Mesendoderm (in vitro differentiated cells): ENCODE results near the gene SRP14.

Source experiments
- DNase-seq: peaks from one replicate; pipeline ENCODE4 v3.0.0; 2013
- H2AK5ac ChIP-seq: 2 replicates; pipeline ENCODE4 v1.6.1; 2013; ENCODE audit warnings: low read length, inconsistent platforms
- H2BK120ac ChIP-seq: 2 replicates; pipeline ENCODE4 v1.6.1; 2013; ENCODE audit warnings: low read depth, mild to moderate bottlenecking, low read length, moderate library complexity, mixed read lengths
- H2BK15ac ChIP-seq: replicated peaks from 2 replicates; pipeline ENCODE4 v1.6.1; 2013; ENCODE audit warnings: low read depth, mild to moderate bottlenecking, moderate library complexity
- H2BK5ac ChIP-seq: 2 replicates; pipeline ENCODE4 v1.6.1; 2013; ENCODE audit warnings: low read length, inconsistent platforms
- H3K18ac ChIP-seq: 2 replicates; pipeline ENCODE4 v1.6.1; 2013; ENCODE audit warnings: mild to moderate bottlenecking, low read length, mixed read lengths
- H3K23ac ChIP-seq: one replicate; pipeline ENCODE4 v1.6.1; 2013; ENCODE audit warnings: low read length
- H3K27ac ChIP-seq: 2 replicates; pipeline ENCODE4 v1.5.1; 2013; ENCODE audit warnings: low read depth, mild to moderate bottlenecking, inconsistent platforms, low read length, moderate library complexity
- H3K27me3 ChIP-seq: 2 replicates; pipeline ENCODE4 v1.6.1; 2013; ENCODE audit warnings: low read length, control low read depth, mild to moderate bottlenecking, inconsistent platforms; ENCODE audit not compliant: insufficient read depth, poor library complexity
- H3K36me3 ChIP-seq: 2 replicates; pipeline ENCODE4 v1.6.1; 2013; ENCODE audit warnings: low read length, inconsistent platforms; ENCODE audit not compliant: control insufficient read depth, insufficient read depth
- H3K4ac ChIP-seq: one replicate; pipeline ENCODE4 v1.6.1; 2013; ENCODE audit warnings: low read depth, mild to moderate bottlenecking, low read length, moderate library complexity
- H3K4me1 ChIP-seq: 2 replicates; pipeline ENCODE4 v1.6.1; 2013; ENCODE audit warnings: low read depth, low read length, inconsistent platforms; ENCODE audit not compliant: control insufficient read depth
- H3K4me2 ChIP-seq: 2 replicates; pipeline ENCODE4 v1.6.1; 2013; ENCODE audit warnings: low read length
- H3K4me3 ChIP-seq: 2 replicates; pipeline ENCODE4 v1.5.1; 2013; ENCODE audit warnings: mild to moderate bottlenecking, low read length
- H3K56ac ChIP-seq: one replicate; pipeline ENCODE4 v1.6.1; 2013; ENCODE audit warnings: low read length
- H3K79me1 ChIP-seq: 2 replicates; pipeline ENCODE4 v1.6.1; 2013; ENCODE audit warnings: low read length, inconsistent platforms
- H3K79me2 ChIP-seq: 2 replicates; pipeline ENCODE4 v1.6.1; 2013; ENCODE audit warnings: mild to moderate bottlenecking, low read length; ENCODE audit not compliant: control insufficient read depth, insufficient read depth
- H3K9ac ChIP-seq: 2 replicates; pipeline ENCODE4 v1.6.1; 2013; ENCODE audit warnings: low read length, inconsistent platforms
- H4K5ac ChIP-seq: one replicate; pipeline ENCODE4 v1.6.1; 2013; ENCODE audit warnings: low read length
- H4K8ac ChIP-seq: one replicate; pipeline ENCODE4 v1.6.1; 2013; ENCODE audit warnings: low read depth, mild to moderate bottlenecking, control low read depth, low read length, moderate library complexity
- WGBS: extraction: QIAGEN DNeasy Blood & Tissue Kit; methylation state at CpG from one replicate; pipeline ENCODE4 v1.1.7; 2013; ENCODE audit warnings: low lambda C conversion rate, missing lambda C conversion rate; ENCODE audit not compliant: insufficient coverage; ENCODE audit errors: extremely low coverage; 5-methylcytosine and 5-hydroxymethylcytosine counted together

The SRP14 gene

DNA sequence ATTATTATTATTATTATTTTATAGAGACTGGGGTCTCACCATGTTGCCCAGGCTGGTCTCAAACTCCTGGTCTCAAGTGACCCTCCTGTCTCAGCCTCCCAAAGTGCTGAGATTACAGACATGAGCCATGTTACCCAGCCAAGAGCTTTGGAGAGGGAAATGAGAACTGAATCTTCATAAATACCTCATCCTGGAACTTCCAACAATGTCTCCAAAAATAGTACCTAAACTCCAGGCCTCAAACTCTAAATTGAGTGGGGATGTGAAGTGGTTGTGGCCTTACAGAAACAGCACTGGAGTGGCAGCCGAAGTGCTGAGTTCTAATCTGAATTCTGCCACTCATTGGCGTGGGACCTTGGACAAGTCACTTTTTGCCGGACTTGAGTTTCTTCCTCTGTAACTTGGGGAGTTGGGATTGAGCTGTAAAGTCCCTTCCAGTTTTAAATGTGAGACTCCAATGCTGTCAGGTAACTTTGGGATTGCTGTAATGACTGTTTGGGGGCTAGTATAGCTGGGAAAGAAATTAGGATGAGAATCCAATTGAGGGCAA, 10.0 kb upstream of the SRP14 start:
- no peak overlapping the region for H3K4me2 ChIP-seq
- no peaks in the 10 kb centered on the region for H3K27me3 ChIP-seq
- H4K8ac ChIP-seq, result no peak overlapping the region
- H2BK5ac ChIP-seq, result no peak overlapping the region
- H3K4ac ChIP-seq, result no peak overlapping the region
- no peak overlapping the region for H3K23ac ChIP-seq
- no peak overlapping the region for H3K4me3 ChIP-seq
- no peak overlapping the region for H2BK120ac ChIP-seq
- H3K36me3 ChIP-seq, result no peaks in the 10 kb centered on the region
- no peak overlapping the region for H3K18ac ChIP-seq
- H3K27ac ChIP-seq, result no peak overlapping the region
- DNase-seq, result no peak
- no peak overlapping the region for H2BK15ac ChIP-seq
- no peaks in the 10 kb centered on the region for H3K79me2 ChIP-seq
- no peak overlapping the region for H3K9ac ChIP-seq
- H3K79me1 ChIP-seq, result no peaks in the 10 kb centered on the region
- H3K4me1 ChIP-seq, result peaks cover 5% of the 10 kb centered on the region
- no peak overlapping the region for H3K56ac ChIP-seq
- H2AK5ac ChIP-seq, result no peak overlapping the region
- H4K5ac ChIP-seq, result no peak overlapping the region
- WGBS, result no CpG with 5 or more reads among the region's 3 CpGs

DNA sequence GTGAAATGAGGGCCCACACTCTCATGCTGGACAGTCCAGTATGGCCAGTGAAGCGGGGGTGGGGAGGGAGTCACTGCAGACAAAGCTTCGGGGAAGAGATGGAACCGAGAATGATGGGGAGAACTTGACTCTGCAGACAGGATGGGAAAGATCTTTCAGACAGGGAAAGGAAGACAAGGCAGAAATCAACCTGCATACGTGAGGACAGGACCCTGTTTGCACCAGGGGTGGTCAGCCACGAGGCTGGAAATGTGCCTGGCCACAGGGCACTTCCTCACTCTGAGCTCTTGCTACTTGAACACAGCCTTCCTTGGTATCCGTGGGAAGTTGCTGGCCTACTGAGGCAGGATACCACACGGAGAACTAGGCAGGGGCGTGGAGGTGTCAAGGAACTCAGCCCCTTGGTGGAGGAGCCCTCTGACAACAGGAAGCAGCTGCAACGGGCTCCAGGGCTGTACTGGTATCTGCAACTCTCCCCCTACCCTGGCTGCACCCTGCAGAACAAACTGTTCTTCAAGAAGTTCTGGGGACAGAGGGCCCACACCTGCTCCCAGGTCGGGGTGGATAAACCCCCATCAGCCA, 9.3 kb upstream of the SRP14 start:
- H3K56ac ChIP-seq, result peak overlapping the region; percentile 34
- H3K4ac ChIP-seq, result no peak overlapping the region
- H2BK120ac ChIP-seq, result no peak overlapping the region
- H3K79me1 ChIP-seq, result no peaks in the 10 kb centered on the region
- H2BK15ac ChIP-seq, result no peak overlapping the region
- peaks cover 5% of the 10 kb centered on the region for H3K4me1 ChIP-seq
- H3K36me3 ChIP-seq, result no peaks in the 10 kb centered on the region
- no peaks in the 10 kb centered on the region for H3K27me3 ChIP-seq
- no peak overlapping the region for H3K4me3 ChIP-seq
- WGBS, result no CpG with 5 or more reads among the region's 10 CpGs
- DNase-seq, result no peak
- H4K8ac ChIP-seq, result no peak overlapping the region
- H3K4me2 ChIP-seq, result no peak overlapping the region
- H3K18ac ChIP-seq, result no peak overlapping the region
- H4K5ac ChIP-seq, result no peak overlapping the region
- no peak overlapping the region for H2BK5ac ChIP-seq
- no peak overlapping the region for H3K23ac ChIP-seq
- no peaks in the 10 kb centered on the region for H3K79me2 ChIP-seq
- no peak overlapping the region for H3K9ac ChIP-seq
- peak overlapping the region; percentile 15 for H2AK5ac ChIP-seq
- H3K27ac ChIP-seq, result no peak overlapping the region

DNA sequence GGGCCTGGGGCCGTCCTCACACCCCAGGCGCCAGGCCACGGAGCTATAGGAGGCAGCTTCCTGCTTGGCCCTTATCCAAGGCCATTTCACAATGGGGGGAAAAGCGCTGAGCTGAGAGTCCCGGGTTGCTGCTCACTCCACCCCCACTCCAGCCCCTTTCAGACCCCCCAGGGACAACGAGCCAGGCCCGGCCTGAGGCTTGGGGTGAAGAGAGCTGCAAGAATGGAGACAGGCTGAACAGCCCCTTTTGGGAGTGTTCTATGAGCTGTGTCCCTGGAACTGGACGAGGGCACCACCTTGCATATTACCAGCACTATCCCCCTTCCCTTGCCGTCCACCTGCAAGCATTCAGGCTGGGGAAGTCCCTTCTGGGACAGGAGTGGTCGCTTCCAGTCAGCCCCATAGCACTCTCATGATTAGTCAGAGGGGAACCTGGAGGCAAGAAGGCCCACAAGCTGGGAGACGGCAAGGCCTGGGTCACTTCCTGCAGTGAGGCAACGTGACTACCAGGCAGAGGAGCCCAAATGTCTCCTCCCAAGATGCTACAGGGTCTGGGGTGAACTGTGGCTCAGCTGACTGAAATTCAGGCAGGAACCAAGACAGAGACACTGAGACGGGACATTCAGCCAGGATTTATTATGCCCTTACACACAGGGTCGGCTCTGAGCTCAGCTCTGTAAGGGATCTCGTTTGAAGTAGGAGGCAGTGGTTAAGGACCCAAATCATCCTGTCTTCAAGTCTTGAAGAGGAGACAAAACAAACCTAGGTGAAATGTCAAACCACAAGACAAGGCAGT, 8.6 kb upstream of the SRP14 start:
- no peak overlapping the region for H3K4me2 ChIP-seq
- no peak overlapping the region for H2BK15ac ChIP-seq
- H3K9ac ChIP-seq, result no peak overlapping the region
- no peak overlapping the region for H3K18ac ChIP-seq
- DNase-seq, result no peak
- peak overlapping the region; percentile 27 for H3K56ac ChIP-seq
- no peak overlapping the region for H2AK5ac ChIP-seq
- H3K79me2 ChIP-seq, result no peaks in the 10 kb centered on the region
- no peak overlapping the region for H2BK5ac ChIP-seq
- no peaks in the 10 kb centered on the region for H3K27me3 ChIP-seq
- no peak overlapping the region for H4K8ac ChIP-seq
- no CpG with 5 or more reads among the region's 15 CpGs for WGBS
- no peak overlapping the region for H3K4ac ChIP-seq
- H3K4me3 ChIP-seq, result no peak overlapping the region
- H3K27ac ChIP-seq, result no peak overlapping the region
- H3K23ac ChIP-seq, result no peak overlapping the region
- no peak overlapping the region for H4K5ac ChIP-seq
- no peak overlapping the region for H2BK120ac ChIP-seq
- H3K36me3 ChIP-seq, result no peaks in the 10 kb centered on the region
- H3K4me1 ChIP-seq, result peaks cover 5% of the 10 kb centered on the region
- no peaks in the 10 kb centered on the region for H3K79me1 ChIP-seq

DNA sequence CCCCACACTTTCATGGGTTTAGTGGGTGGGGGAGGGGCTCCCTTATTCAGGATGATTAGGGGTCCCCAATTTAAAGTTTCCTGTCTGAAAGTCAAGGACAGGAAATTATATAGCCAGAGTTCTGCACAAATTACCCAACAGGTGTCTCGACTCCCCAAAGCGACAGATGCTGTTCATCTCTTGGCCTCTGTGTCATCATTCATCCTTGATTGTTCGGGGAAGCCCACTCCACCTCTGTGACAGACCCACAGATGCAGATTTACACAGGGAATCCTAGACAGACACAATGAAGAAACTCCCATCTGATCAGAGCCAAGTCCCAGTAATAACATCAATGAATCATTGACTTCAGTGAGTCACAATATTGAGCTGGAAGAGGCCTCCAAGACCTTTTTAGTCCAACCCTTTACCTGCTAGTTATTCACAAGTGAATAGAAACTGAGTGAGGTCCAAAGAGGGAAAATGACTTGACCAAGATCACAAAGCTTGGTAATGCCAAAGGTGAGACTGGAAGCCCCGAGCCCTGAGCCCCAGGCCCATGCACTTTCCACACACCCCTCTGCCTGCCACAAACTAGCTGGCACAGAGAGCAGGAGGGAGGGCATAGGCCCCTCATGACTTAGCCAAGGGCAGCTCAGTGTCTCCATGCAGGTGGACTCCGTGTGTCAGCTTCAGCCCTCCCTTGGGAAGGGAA, 7.9 kb upstream of the SRP14 start:
- Histone ChIP-seq H4K8ac (no peak overlapping the region), H3K79me1 (no peaks in the 10 kb centered on the region), H3K56ac (peak overlapping the region; percentile 10), H3K27me3 (no peaks in the 10 kb centered on the region), H3K23ac (no peak overlapping the region), H3K79me2 (no peaks in the 10 kb centered on the region), H3K4me1 (peaks cover 5% of the 10 kb centered on the region), H3K27ac (no peak overlapping the region), H2BK5ac (no peak overlapping the region), H3K18ac (no peak overlapping the region), H3K36me3 (no peaks in the 10 kb centered on the region), H2BK15ac (no peak overlapping the region), H3K4me3 (no peak overlapping the region), H3K4me2 (no peak overlapping the region), H2BK120ac (no peak overlapping the region), H3K9ac (no peak overlapping the region), H3K4ac (no peak overlapping the region), H4K5ac (no peak overlapping the region), H2AK5ac (no peak overlapping the region)
- DNase-seq, result no peak
- no CpG with 5 or more reads among the region's 5 CpGs for WGBS

DNA sequence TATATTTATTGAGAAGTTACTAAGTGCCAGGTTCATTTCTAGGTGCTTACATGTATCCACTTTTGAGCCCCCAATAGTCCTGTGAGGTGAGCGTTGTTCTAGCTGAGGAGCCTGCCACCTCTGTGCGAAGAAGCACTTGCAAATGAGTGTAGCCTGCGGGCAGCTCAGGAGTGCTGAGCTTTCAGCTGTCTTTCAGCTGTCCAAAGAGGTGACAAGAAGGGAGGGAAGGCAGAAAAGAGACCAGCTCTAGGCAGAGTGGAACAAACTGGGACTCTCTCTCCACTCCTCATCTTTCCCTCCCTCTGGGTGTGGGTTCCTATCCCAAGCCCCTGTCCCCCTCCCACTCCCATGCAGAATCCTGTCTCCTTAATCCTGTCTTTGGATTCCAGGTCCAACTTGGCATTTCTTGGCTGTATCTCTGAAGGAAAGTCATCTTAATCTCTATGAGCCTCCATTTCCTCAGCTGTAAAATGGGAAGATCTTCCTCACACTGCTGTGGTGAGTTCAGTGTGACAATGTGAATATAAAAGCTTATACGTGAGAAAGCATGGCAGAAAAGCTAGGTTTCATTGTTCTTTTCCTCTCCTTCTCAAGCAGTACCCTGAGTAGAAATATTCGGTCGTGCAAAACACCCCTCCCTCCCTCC, 6.7 kb upstream of the SRP14 start:
- WGBS, result no CpG with 5 or more reads among the region's 6 CpGs
- no peak overlapping the region for H2BK120ac ChIP-seq
- no peaks in the 10 kb centered on the region for H3K27me3 ChIP-seq
- H3K4me3 ChIP-seq, result no peak overlapping the region
- no peak overlapping the region for H2BK15ac ChIP-seq
- H3K79me1 ChIP-seq, result no peaks in the 10 kb centered on the region
- no peak overlapping the region for H4K5ac ChIP-seq
- DNase-seq, result peak; percentile 84
- H3K4ac ChIP-seq, result no peak overlapping the region
- H3K23ac ChIP-seq, result no peak overlapping the region
- H2AK5ac ChIP-seq, result no peak overlapping the region
- H3K56ac ChIP-seq, result peak overlapping the region; percentile 61
- H3K27ac ChIP-seq, result no peak overlapping the region
- H2BK5ac ChIP-seq, result no peak overlapping the region
- H3K79me2 ChIP-seq, result no peaks in the 10 kb centered on the region
- H4K8ac ChIP-seq, result no peak overlapping the region
- no peaks in the 10 kb centered on the region for H3K36me3 ChIP-seq
- H3K4me1 ChIP-seq, result peaks cover 5% of the 10 kb centered on the region
- H3K9ac ChIP-seq, result peak overlapping the region; percentile 61
- no peak overlapping the region for H3K18ac ChIP-seq
- no peak overlapping the region for H3K4me2 ChIP-seq
